Lower lobe of right lung (tissue), 2 donors: Measurements from ENCODE around the gene AGTR1. TPM values are rescaled to one million over a fixed set of nuclear protein-coding genes. Genes with fewer than 3 reads are reported as not detected.
"Not testable (repeated sequence)": the region's sequence is repeated elsewhere in the genome, so short reads cannot be mapped to it uniquely, and the experiment has no call there.

Source experiments
- ATAC-seq, 2 donors: fragments of 200-7000 bp; cut with Tn5 transposase; one replicate each; pipeline ENCODE4 v1.9.1; 2020 to 2022; ENCODE audit warnings: mild to moderate bottlenecking in 2 of 2, moderate library complexity in 2 of 2
- DNase-seq: peaks from one replicate; pipeline ENCODE4 v3.0.0-alpha.2; 2020
- H3K27ac ChIP-seq: fragments of 200-600 bp; one replicate; pipeline ENCODE4 v1.8.0; 2022
- H3K27me3 ChIP-seq: fragments of 200-600 bp; one replicate; pipeline ENCODE4 v1.8.0; 2022; ENCODE audit warnings: low read depth
- H3K36me3 ChIP-seq: fragments of 200-600 bp; one replicate; pipeline ENCODE4 v1.8.0; 2022; ENCODE audit warnings: mild to moderate bottlenecking
- H3K4me1 ChIP-seq: fragments of 200-600 bp; one replicate; pipeline ENCODE4 v1.8.0; 2022
- H3K4me3 ChIP-seq: fragments of 200-600 bp; one replicate; pipeline ENCODE4 v1.8.0; 2022; ENCODE audit warnings: mild to moderate bottlenecking
- H3K9me3 ChIP-seq: fragments of 200-600 bp; one replicate; pipeline ENCODE4 v1.8.0; 2022
- intact Hi-C: fragments of 100-400 bp; cut with DNase I; formaldehyde crosslinking; loops from one replicate; pipeline ENCODE4 v1.11.0; 2022
- total RNA-seq: library from RNA; stranded (reverse); fragmentation: NEBNext Ultra II Directional; extraction: Animal tissue kit (Norgen Biotek cat#: 25700); gene quantifications from one replicate; pipeline ENCODE4 v1.2.1, GENCODE V29; 2021
- TF ChIP-seq, protein P1 (sequence below): fragments of 200-600 bp; IDR thresholded peaks from one replicate; pipeline ENCODE4 v1.8.0; 2022; ENCODE audit warnings: antibody characterized with exemption, mild to moderate bottlenecking
- donor health status: DM: no; HTN: yes; CAD: no; lungs with severe emphysema.

Gene AGTR1
- total RNA-seq, 1 donor from 2014 or later, result 10.8 TPM

DNA sequence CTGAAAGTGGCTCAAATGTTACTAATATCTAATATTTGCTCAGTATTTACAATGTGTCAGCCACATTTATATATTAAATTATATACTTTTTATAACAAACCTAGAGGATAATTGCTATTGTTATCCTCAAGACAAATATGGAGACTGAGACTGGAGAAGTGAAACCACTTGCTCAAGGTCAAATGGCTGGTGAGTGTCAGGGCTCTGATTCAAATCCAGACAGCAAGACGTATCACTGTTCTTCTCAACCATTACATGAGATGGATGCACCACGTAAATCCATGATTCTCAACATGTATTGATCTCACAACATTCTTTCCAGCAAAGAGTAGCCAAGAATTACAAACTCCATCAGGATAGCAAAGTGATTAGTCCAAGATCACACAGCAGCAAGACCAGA lies 76.1 kb downstream of the AGTR1 start:
- ATAC-seq, result no peak
- no peaks in the 10 kb centered on the region for H3K9me3 ChIP-seq
- intact Hi-C loops, result no loop called here
- no peak overlapping the region for H3K4me3 ChIP-seq
- H3K27me3 ChIP-seq, result no peaks in the 10 kb centered on the region
- H3K4me1 ChIP-seq, result no peaks in the 10 kb centered on the region
- no peaks in the 10 kb centered on the region for H3K36me3 ChIP-seq
- TF ChIP-seq, protein P1, sequence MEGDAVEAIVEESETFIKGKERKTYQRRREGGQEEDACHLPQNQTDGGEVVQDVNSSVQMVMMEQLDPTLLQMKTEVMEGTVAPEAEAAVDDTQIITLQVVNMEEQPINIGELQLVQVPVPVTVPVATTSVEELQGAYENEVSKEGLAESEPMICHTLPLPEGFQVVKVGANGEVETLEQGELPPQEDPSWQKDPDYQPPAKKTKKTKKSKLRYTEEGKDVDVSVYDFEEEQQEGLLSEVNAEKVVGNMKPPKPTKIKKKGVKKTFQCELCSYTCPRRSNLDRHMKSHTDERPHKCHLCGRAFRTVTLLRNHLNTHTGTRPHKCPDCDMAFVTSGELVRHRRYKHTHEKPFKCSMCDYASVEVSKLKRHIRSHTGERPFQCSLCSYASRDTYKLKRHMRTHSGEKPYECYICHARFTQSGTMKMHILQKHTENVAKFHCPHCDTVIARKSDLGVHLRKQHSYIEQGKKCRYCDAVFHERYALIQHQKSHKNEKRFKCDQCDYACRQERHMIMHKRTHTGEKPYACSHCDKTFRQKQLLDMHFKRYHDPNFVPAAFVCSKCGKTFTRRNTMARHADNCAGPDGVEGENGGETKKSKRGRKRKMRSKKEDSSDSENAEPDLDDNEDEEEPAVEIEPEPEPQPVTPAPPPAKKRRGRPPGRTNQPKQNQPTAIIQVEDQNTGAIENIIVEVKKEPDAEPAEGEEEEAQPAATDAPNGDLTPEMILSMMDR, result no peak
- no peak overlapping the region for H3K27ac ChIP-seq
- no peak for DNase-seq

DNA sequence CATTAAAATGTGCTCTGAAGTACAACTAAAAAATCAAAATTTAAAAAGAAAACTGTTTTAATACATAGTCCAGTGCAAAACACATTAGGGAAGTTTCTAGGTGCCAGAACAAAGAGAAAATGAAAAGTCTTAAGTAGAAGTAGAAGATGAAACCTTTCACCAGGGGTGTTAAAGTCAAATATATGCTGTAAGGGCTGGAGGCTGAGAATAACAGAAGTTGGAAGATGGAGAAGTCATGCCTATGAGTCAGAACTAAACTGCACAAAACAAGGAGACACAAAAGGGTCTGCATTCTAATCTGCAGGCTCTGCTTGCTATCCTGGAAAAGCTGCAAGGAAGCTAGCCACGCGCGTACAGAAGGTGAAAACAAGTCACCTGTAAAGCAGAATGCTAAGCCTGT lies 81.2 kb downstream of the AGTR1 start:
- intact Hi-C loops, result no loop called here
- ATAC-seq, result no peak
- no peaks in the 10 kb centered on the region for H3K36me3 ChIP-seq

DNA sequence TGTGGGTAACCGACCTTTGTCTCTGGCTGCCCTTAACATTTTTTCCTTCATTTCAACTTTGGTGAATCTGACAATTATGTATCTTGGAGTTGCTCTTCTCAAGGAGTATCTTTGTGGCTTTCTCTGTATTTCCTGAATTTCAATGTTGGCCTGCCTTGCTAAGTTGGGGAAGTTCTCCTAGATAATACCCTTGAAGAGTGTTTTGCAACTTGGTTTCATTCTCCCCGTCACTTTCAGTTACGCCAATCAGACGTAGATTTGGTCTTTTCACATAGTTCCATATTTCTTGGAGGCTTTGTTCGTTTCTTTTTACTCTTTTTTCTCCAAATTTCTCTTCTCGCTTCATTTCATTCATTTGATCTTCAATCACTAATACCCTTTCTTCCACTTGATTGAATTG lies 87.3 kb downstream of the AGTR1 start:
- H3K4me1 ChIP-seq, H3K9me3 ChIP-seq, H3K27me3 ChIP-seq, ATAC-seq, H3K4me3 ChIP-seq, DNase-seq, H3K27ac ChIP-seq, intact Hi-C loops, H3K36me3 ChIP-seq: not testable (repeated sequence)

More for the DNA sequence above, 81.2 kb downstream of the AGTR1 start:
- H3K4me3 ChIP-seq, result no peak overlapping the region
- H3K27me3 ChIP-seq, result no peaks in the 10 kb centered on the region
- H3K9me3 ChIP-seq, result no peaks in the 10 kb centered on the region
- no peak for DNase-seq
- H3K27ac ChIP-seq, result no peak overlapping the region
- H3K4me1 ChIP-seq, result no peaks in the 10 kb centered on the region
- TF ChIP-seq, protein P1, result no peak

DNA sequence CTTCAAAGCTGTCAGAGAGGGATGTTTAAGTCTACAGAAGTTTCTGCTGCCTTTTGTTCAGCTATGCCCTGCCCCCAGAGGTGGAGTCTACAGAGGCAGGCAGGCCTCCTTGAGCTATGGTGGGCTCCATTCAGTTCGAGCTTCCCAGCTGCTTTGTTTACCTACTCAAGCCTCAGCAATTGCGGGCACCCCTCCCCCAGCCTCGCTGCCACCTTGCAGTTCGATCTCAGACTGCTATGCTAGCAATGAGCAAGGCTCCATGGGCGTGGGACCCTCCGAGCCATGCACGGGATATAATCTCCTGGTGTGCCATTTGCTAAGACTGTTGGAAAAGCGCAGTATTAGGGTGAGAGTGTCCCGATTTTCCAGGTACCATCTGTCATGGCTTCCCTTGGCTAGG lies 88.5 kb downstream of the AGTR1 start:
- H3K9me3 ChIP-seq, H3K4me1 ChIP-seq, H3K4me3 ChIP-seq, H3K27me3 ChIP-seq, intact Hi-C loops, DNase-seq, H3K36me3 ChIP-seq, H3K27ac ChIP-seq, ATAC-seq: not testable (repeated sequence)

DNA sequence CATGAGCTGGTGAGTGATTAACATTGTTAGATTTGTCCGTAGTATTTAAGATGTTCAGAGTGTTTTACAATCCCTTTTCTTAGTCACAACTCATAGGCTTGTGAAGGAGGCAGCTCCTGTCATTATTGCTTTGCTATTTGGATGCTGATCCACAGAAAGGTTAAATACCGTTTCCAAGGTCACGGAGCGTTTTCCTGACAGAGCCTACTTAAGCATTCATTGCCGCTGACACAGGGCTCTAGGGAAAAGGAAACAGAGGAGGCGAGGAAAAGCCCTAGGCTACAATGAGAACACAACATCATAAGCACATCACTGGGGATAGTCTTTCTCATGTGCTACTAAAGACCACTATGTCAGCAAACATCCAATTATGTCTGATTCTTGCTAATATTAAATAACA lies 91.4 kb downstream of the AGTR1 start:
- Histone ChIP-seq H3K4me3 (no peak overlapping the region), H3K27me3 (no peaks in the 10 kb centered on the region), H3K9me3 (no peaks in the 10 kb centered on the region), H3K36me3 (no peaks in the 10 kb centered on the region), H3K4me1 (no peaks in the 10 kb centered on the region), H3K27ac (no peak overlapping the region)
- intact Hi-C loops, result no loop called here
- ATAC-seq (no peak), DNase-seq (no peak)
- TF ChIP-seq, protein P1, result no peak

DNA sequence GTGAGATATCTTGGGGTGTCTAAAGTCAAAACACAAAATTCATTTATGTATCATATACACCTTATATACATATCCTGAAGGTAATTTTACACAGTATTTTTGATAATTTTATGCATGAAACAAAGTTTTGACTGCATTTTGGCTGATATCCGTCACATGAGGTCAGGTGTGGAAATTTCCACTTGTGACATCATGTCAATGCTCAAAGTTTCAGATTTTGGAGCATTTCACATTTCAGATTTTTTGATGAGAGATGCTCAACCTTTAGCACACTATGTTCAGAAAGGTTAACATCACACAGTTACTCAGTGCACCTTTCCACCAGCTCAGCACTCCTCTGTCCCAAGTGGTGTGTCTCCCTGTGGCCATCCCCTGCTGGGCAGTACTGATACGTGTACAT lies 92.2 kb downstream of the AGTR1 start:
- Histone ChIP-seq H3K27ac (no peak overlapping the region), H3K4me1 (no peaks in the 10 kb centered on the region), H3K27me3 (no peaks in the 10 kb centered on the region), H3K9me3 (no peaks in the 10 kb centered on the region), H3K36me3 (no peaks in the 10 kb centered on the region), H3K4me3 (no peak overlapping the region)
- DNase-seq (no peak), ATAC-seq (no peak)
- intact Hi-C loops, result no loop called here
- TF ChIP-seq, protein P1, result no peak

DNA sequence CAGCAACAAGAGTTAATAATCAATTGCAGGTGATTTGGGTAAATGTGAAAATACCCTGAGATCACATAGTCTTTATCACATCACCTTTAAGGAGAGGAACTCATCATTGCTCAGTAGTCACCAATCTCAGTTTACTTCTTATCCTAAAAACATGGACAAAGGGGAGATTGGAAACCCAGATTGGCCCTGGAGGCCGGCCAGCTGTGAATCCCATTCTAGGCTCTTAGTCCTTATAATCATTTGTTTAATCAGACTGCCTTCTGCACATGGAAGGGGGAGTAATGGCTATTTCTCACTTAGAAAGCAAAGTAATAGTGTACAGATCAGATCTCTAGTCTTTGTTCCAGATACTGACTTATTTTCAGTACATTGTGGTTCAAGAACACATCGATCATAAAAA lies 92.7 kb downstream of the AGTR1 start:
- no peak for DNase-seq
- TF ChIP-seq, protein P1, result no peak
- Histone ChIP-seq H3K27me3 (no peaks in the 10 kb centered on the region), H3K4me3 (no peak overlapping the region), H3K9me3 (no peaks in the 10 kb centered on the region), H3K4me1 (no peaks in the 10 kb centered on the region), H3K36me3 (no peaks in the 10 kb centered on the region), H3K27ac (no peak overlapping the region)
- ATAC-seq, result no peak
- intact Hi-C loops, result no loop called here
